GM12878 (cell line): ENCODE measurements around the gene S100P.

Source experiments
- CEBPB ChIP-seq, 2 experiments: fragments of 150-350 bp in 1 of 2; IDR thresholded peaks; 2 replicates each; pipeline ENCODE4 v1.6.1; 2012 to 2014; ENCODE audit warnings: low read depth in 2 of 2, low read length in 2 of 2, borderline replicate concordance in 1 of 2, inconsistent platforms in 1 of 2
- CHD2 ChIP-seq: IDR thresholded peaks from 2 replicates; pipeline ENCODE4 v1.6.1; 2011; ENCODE audit warnings: low read depth, low read length, improper control_type of control experiment, borderline replicate concordance
- EGR1 ChIP-seq, 2 experiments: IDR thresholded peaks; 1 replicate in 1 of 2; 2 replicates in 1 of 2; pipeline ENCODE4 v1.6.1; 2011 to 2012; ENCODE audit warnings: low read depth in 2 of 2, low read length in 2 of 2, borderline replicate concordance in 1 of 2, mild to moderate bottlenecking in 1 of 2, moderate library complexity in 1 of 2
- ESRRA ChIP-seq: IDR thresholded peaks from 2 replicates; pipeline ENCODE4 v1.6.1; 2012; ENCODE audit warnings: mild to moderate bottlenecking, low read length, improper control_type of control experiment
- EZH2 ChIP-seq: IDR thresholded peaks from 2 replicates; pipeline ENCODE4 v1.6.1; 2012; ENCODE audit warnings: low read depth, mild to moderate bottlenecking, control low read depth, inconsistent platforms, low read length, borderline replicate concordance; ENCODE audit not compliant: control insufficient read depth
- LARP7 ChIP-seq: fragments of 450-650 bp; IDR thresholded peaks from 2 replicates; pipeline ENCODE4 v1.6.1; 2017; ENCODE audit warnings: mild to moderate bottlenecking
- NR2C2 ChIP-seq: IDR thresholded peaks from 2 replicates; pipeline ENCODE4 v1.6.1; 2011; ENCODE audit warnings: borderline replicate concordance, low read depth; ENCODE audit not compliant: control insufficient read depth, insufficient read length
- POLR2A ChIP-seq: IDR thresholded peaks from 2 replicates; pipeline ENCODE4 v1.6.1; 2011; ENCODE audit warnings: low read depth, mild to moderate bottlenecking, low read length
- RCOR1 ChIP-seq: conservative IDR thresholded peaks from 2 replicates; pipeline ENCODE4 v1.6.1; 2012; ENCODE audit warnings: low read depth, low read length, improper control_type of control experiment
- SPI1 ChIP-seq: IDR thresholded peaks from 2 replicates; pipeline ENCODE4 v1.6.1; 2011; ENCODE audit warnings: low read depth, mild to moderate bottlenecking, low read length, moderate library complexity, borderline replicate concordance; ENCODE audit not compliant: insufficient read depth
- TARDBP ChIP-seq: IDR thresholded peaks from 2 replicates; pipeline ENCODE4 v1.6.1; 2016; ENCODE audit warnings: borderline replicate concordance
- TCF7 ChIP-seq: IDR thresholded peaks from 2 replicates; pipeline ENCODE4 v1.6.1; 2014; ENCODE audit warnings: antibody characterized with exemption, borderline replicate concordance
- TF ChIP-seq, protein P1 (sequence below): IDR thresholded peaks from 2 replicates; pipeline ENCODE4 v1.6.1; 2012; ENCODE audit warnings: low read length, inconsistent platforms

DNA sequence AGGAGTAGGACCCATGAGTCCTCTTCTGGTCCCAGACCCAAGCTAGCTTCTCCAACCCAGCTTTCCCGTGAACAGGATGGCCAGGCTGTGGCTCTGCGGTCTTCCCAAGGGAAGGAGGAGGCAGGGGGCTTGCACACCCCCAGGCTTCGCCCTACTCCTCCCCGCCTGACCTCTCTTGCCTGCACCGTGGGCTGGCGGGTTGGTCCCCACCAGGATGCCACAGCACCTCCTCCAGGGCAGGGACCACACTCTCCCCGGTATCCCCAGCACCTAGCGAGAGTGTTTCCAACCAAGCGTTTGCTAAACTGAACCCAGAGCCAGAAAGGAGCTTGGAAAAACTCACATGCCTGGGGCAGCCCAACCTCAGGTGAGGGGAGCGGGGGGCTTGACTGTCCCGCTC lies 9.0 kb upstream of the S100P start:
- TF ChIP-seq SPI1, result no peak
- TF ChIP-seq EZH2, result no peak
- TF ChIP-seq ESRRA, result no peak
- TF ChIP-seq CEBPB (IDR thresholded peaks at IDR 0.05; ENCODE audit: borderline replicate concordance in 1 of 2, low read depth in 2 of 2, low read length in 2 of 2), result no peak
- no peak for TF ChIP-seq RCOR1
- TF ChIP-seq EGR1 (IDR thresholded peaks at IDR 0.05; ENCODE audit: borderline replicate concordance in 1 of 2, low read depth in 2 of 2, low read length in 2 of 2), result no peak
- TF ChIP-seq, protein P1, sequence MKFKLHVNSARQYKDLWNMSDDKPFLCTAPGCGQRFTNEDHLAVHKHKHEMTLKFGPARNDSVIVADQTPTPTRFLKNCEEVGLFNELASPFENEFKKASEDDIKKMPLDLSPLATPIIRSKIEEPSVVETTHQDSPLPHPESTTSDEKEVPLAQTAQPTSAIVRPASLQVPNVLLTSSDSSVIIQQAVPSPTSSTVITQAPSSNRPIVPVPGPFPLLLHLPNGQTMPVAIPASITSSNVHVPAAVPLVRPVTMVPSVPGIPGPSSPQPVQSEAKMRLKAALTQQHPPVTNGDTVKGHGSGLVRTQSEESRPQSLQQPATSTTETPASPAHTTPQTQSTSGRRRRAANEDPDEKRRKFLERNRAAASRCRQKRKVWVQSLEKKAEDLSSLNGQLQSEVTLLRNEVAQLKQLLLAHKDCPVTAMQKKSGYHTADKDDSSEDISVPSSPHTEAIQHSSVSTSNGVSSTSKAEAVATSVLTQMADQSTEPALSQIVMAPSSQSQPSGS, result no peak
- TF ChIP-seq NR2C2, result no peak
- TF ChIP-seq POLR2A, result no peak
- no peak for TF ChIP-seq LARP7
- TF ChIP-seq CHD2, result no peak
- TF ChIP-seq TARDBP, result no peak
- no peak for TF ChIP-seq TCF7
